Upper lobe of right lung (tissue), 1 donor: Measurements from ENCODE around the gene U2AF2. TPM values are rescaled to one million over a fixed set of nuclear protein-coding genes. Genes with fewer than 3 reads are reported as not detected.

Experiments
- ATAC-seq: fragments of 200-7000 bp; cut with Tn5 transposase; one replicate; pipeline ENCODE4 v1.9.1; 2020; ENCODE audit warnings: mild to moderate bottlenecking, moderate library complexity
- DNase-seq: peaks from one replicate; pipeline ENCODE4 v3.0.0-alpha.2; 2020
- H3K27ac ChIP-seq: fragments of 200-600 bp; one replicate; pipeline ENCODE4 v1.8.0; 2022
- H3K27me3 ChIP-seq: fragments of 200-600 bp; one replicate; pipeline ENCODE4 v1.8.0; 2022; ENCODE audit warnings: mild to moderate bottlenecking
- H3K36me3 ChIP-seq: fragments of 200-600 bp; one replicate; pipeline ENCODE4 v1.8.0; 2022
- H3K4me1 ChIP-seq: fragments of 200-600 bp; one replicate; pipeline ENCODE4 v1.8.0; 2022
- H3K4me3 ChIP-seq: fragments of 200-600 bp; one replicate; pipeline ENCODE4 v1.8.0; 2022; ENCODE audit warnings: mild to moderate bottlenecking
- H3K9me3 ChIP-seq: fragments of 200-600 bp; one replicate; pipeline ENCODE4 v1.8.0; 2022
- CTCF ChIP-seq: fragments of 200-600 bp; IDR thresholded peaks from one replicate; pipeline ENCODE4 v1.8.0; 2022; ENCODE audit warnings: antibody characterized with exemption
- intact Hi-C: fragments of 100-400 bp; cut with DNase I; formaldehyde crosslinking; loops from one replicate; pipeline ENCODE4 v1.11.0; 2022
- total RNA-seq: library from RNA; stranded (reverse); fragmentation: NEBNext Ultra II Directional; extraction: Animal tissue kit (Norgen Biotek cat#: 25700); gene quantifications from one replicate; pipeline ENCODE4 v1.2.1, GENCODE V29; 2021
- donor health status: DM: no; HTN: yes; CAD: no; lungs with severe emphysema.

U2AF2 gene
- total RNA-seq, 1 donor from 2014 or later: 142 TPM

GRCh38 chr19:55668603-55669348, 13.9 kb downstream of the U2AF2 start:
- Histone ChIP-seq H3K27ac (no peak overlapping the region), H3K27me3 (no peaks in the 10 kb centered on the region), H3K9me3 (no peaks in the 10 kb centered on the region), H3K4me1 (no peaks in the 10 kb centered on the region), H3K36me3 (peaks cover 93% of the 10 kb centered on the region), H3K4me3 (no peak overlapping the region)
- no peak for ATAC-seq
- intact Hi-C loops: no loop called here
- DNase-seq: no peak
- no peak for TF ChIP-seq CTCF

GRCh38 chr19:55669418-55670279, 14.8 kb downstream of the U2AF2 start:
- peaks cover 91% of the 10 kb centered on the region for H3K36me3 ChIP-seq
- no peak for TF ChIP-seq CTCF
- no peak overlapping the region for H3K27ac ChIP-seq
- intact Hi-C loops: no loop called here
- H3K4me1 ChIP-seq: peaks cover 4% of the 10 kb centered on the region
- ATAC-seq (no peak), DNase-seq (no peak)
- H3K4me3 ChIP-seq: no peak overlapping the region
- H3K27me3 ChIP-seq: no peaks in the 10 kb centered on the region
- H3K9me3 ChIP-seq: no peaks in the 10 kb centered on the region

GRCh38 chr19:55670280-55671053, 15.6 kb downstream of the U2AF2 start:
- DNase-seq: no peak
- intact Hi-C loops: no loop called here
- H3K4me1 ChIP-seq: peaks cover 4% of the 10 kb centered on the region
- no peak for TF ChIP-seq CTCF
- H3K27ac ChIP-seq: no peak overlapping the region
- H3K27me3 ChIP-seq: no peaks in the 10 kb centered on the region
- no peak for ATAC-seq
- no peak overlapping the region for H3K4me3 ChIP-seq
- no peaks in the 10 kb centered on the region for H3K9me3 ChIP-seq
- H3K36me3 ChIP-seq: peaks cover 84% of the 10 kb centered on the region

GRCh38 chr19:55671054-55671378, 16.2 kb downstream of the U2AF2 start:
- DNase-seq (no peak), ATAC-seq (no peak)
- H3K36me3 ChIP-seq: peaks cover 79% of the 10 kb centered on the region
- intact Hi-C loops: no loop called here
- H3K4me3 ChIP-seq: no peak overlapping the region
- peaks cover 8% of the 10 kb centered on the region for H3K4me1 ChIP-seq
- no peaks in the 10 kb centered on the region for H3K27me3 ChIP-seq
- TF ChIP-seq CTCF: no peak
- H3K9me3 ChIP-seq: no peaks in the 10 kb centered on the region
- no peak overlapping the region for H3K27ac ChIP-seq

GRCh38 chr19:55672418-55672817, 17.6 kb downstream of the U2AF2 start:
- Histone ChIP-seq H3K4me1 (peaks cover 22% of the 10 kb centered on the region), H3K4me3 (no peak overlapping the region), H3K27ac (no peak overlapping the region), H3K9me3 (no peaks in the 10 kb centered on the region), H3K27me3 (no peaks in the 10 kb centered on the region), H3K36me3 (peaks cover 65% of the 10 kb centered on the region)
- ATAC-seq: no peak
- no peak for DNase-seq
- intact Hi-C loops: no loop called here
- no peak for TF ChIP-seq CTCF
